Measurements from ENCODE around the gene FKBP14. TPM values are rescaled to one million over a fixed set of nuclear protein-coding genes. Genes with fewer than 3 reads are reported as not detected.

FKBP14 gene
- polyA plus RNA-seq, 3 donors: 0.43 to 1.9 (median 1.1) TPM

- H3K9me3 ChIP-seq (replicated peaks in 1 of 2; ENCODE audit: control insufficient read depth in 1 of 2, insufficient read depth in 1 of 2, low read length in 2 of 2): no peaks in the 10 kb centered on the region
- intact Hi-C loops (cut with micrococcal nuclease): no loop called here
- WGBS (ENCODE audit: insufficient coverage): no CpG with 5 or more reads among the region's 3 CpGs
- no peaks in the 10 kb centered on the region for H3K36me3 ChIP-seq (replicated peaks in 1 of 2; ENCODE audit: control insufficient read depth in 1 of 2, insufficient read depth in 2 of 2, low read length in 2 of 2)
- H3K27me3 ChIP-seq (ENCODE audit: control insufficient read depth in 2 of 2, insufficient read depth in 2 of 2, low read length in 2 of 2): no peaks in the 10 kb centered on the region
- Mint-ChIP-seq H3K36me3 (no peaks in the 10 kb centered on the region), H3K27me3 (ENCODE audit: low read depth in 3 of 3) (peaks cover 0 to 2% (median 1%) of the 10 kb centered on the region in 3 donors), H3K4me3 (no peak overlapping the region), H3K9me3 (no peaks in the 10 kb centered on the region), H3K27ac (no peak overlapping the region), H3K4me1 (peaks cover 12% of the 10 kb centered on the region)
- H3K27ac ChIP-seq (ENCODE audit: low read depth in 1 of 2, low read length in 2 of 2): no peak overlapping the region
- H3K4me3 ChIP-seq (replicated peaks in 1 of 3; ENCODE audit: low read depth in 2 of 3, low read length in 3 of 3): no peak overlapping the region
- no peak for TF ChIP-seq CTCF (IDR thresholded peaks at IDR 0.05)
- peaks cover 3 to 5% of the 10 kb centered on the region in 2 donors for H3K4me1 ChIP-seq (ENCODE audit: control insufficient read depth in 1 of 2, insufficient read depth in 2 of 2, low read length in 2 of 2)
- DNase-seq: no peak
- H3K4me2 ChIP-seq (replicated peaks; ENCODE audit: extremely low read depth, low read length, poor library complexity, severe bottlenecking): no peak overlapping the region
- no peaks in the 10 kb centered on the region for H3K79me2 ChIP-seq (ENCODE audit: insufficient read depth, low read length)
- H2AFZ ChIP-seq (ENCODE audit: insufficient read depth, low read depth, low read length, poor library complexity, severe bottlenecking): no peak overlapping the region
- no peaks in the 10 kb centered on the region for H4K20me1 ChIP-seq (ENCODE audit: insufficient read depth, low read length)
- no peak overlapping the region for H3K9ac ChIP-seq (ENCODE audit: insufficient read depth, low read length, poor library complexity, severe bottlenecking)
Observed at GRCh38 chr7:30038196-30038980, 11.9 kb upstream of the FKBP14 start.

- no peak overlapping the region for H3K9ac ChIP-seq (ENCODE audit: insufficient read depth, low read length, poor library complexity, severe bottlenecking)
- no peaks in the 10 kb centered on the region for H3K36me3 Mint-ChIP-seq
- no peak overlapping the region for H2AFZ ChIP-seq (ENCODE audit: insufficient read depth, low read depth, low read length, poor library complexity, severe bottlenecking)
- no peaks in the 10 kb centered on the region for H3K36me3 ChIP-seq (replicated peaks in 1 of 2; ENCODE audit: control insufficient read depth in 1 of 2, insufficient read depth in 2 of 2, low read length in 2 of 2)
- no peak overlapping the region for H3K4me3 ChIP-seq (replicated peaks in 1 of 3; ENCODE audit: low read depth in 2 of 3, low read length in 3 of 3)
- no peaks in the 10 kb centered on the region for H3K79me2 ChIP-seq (ENCODE audit: insufficient read depth, low read length)
- no peak overlapping the region for H3K4me2 ChIP-seq (replicated peaks; ENCODE audit: extremely low read depth, low read length, poor library complexity, severe bottlenecking)
- TF ChIP-seq CTCF (IDR thresholded peaks at IDR 0.05): no peak
- no peak for DNase-seq
- H3K4me1 ChIP-seq (ENCODE audit: control insufficient read depth in 1 of 2, insufficient read depth in 2 of 2, low read length in 2 of 2): peaks cover 3 to 5% of the 10 kb centered on the region in 2 donors
- H3K27me3 ChIP-seq (ENCODE audit: control insufficient read depth in 2 of 2, insufficient read depth in 2 of 2, low read length in 2 of 2): no peaks in the 10 kb centered on the region
- no peaks in the 10 kb centered on the region for H4K20me1 ChIP-seq (ENCODE audit: insufficient read depth, low read length)
- intact Hi-C loops (cut with micrococcal nuclease): no loop called here
- H3K27ac ChIP-seq (ENCODE audit: low read depth in 1 of 2, low read length in 2 of 2): no peak overlapping the region
- no peaks in the 10 kb centered on the region for H3K9me3 ChIP-seq (replicated peaks in 1 of 2; ENCODE audit: control insufficient read depth in 1 of 2, insufficient read depth in 1 of 2, low read length in 2 of 2)
- no peak overlapping the region for H3K4me3 Mint-ChIP-seq
- WGBS (ENCODE audit: insufficient coverage): 100% methylated on average over 1 of the region's 2 CpGs
- H3K27ac Mint-ChIP-seq: no peak overlapping the region
- H3K4me1 Mint-ChIP-seq: peaks cover 16% of the 10 kb centered on the region
- peaks cover 0 to 1% (median 0%) of the 10 kb centered on the region in 3 donors for H3K27me3 Mint-ChIP-seq (ENCODE audit: low read depth in 3 of 3)
- H3K9me3 Mint-ChIP-seq: no peaks in the 10 kb centered on the region
Observed at GRCh38 chr7:30036220-30036619, 9.7 kb upstream of the FKBP14 start.
